Right lobe of liver (tissue), 4 donors: ENCODE measurements around the gene CDC42BPG.

Experiments used
- CTCF ChIP-seq, 4 donors: fragments of 200-600 bp in 3 of 4; fragments of 450-650 bp in 1 of 4; IDR thresholded peaks; one replicate each; pipeline versions ENCODE4 v1.5.1 to v1.8.0; 2016 to 2022; ENCODE audit warnings: antibody characterized with exemption in 4 of 4, mild to moderate bottlenecking in 2 of 4
- POLR2A ChIP-seq: fragments of 450-650 bp; IDR thresholded peaks from one replicate; pipeline ENCODE4 v1.6.1; 2017; ENCODE audit warnings: antibody characterized with exemption, mild to moderate bottlenecking
- donor health status: DM: no; HTN: no; CAD: no.
- donor health status: DM: no; HTN: no; CAD: no.
- donor health status: DM: no; HTN: yes; CAD: no.

- TF ChIP-seq CTCF (IDR thresholded peaks at IDR 0.05): no peak
- TF ChIP-seq POLR2A: no peak
These were observed 67.6 kb downstream of the CDC42BPG start for GRCh38 chr11:64776875-64777274.
